GM18868 (cell line): ENCODE results near the gene ANKRD44.

Source experiments
- ATAC-seq: cut with Tn5 transposase; IDR thresholded peaks from one replicate; pipeline ENCODE4 v1.9.1; 2021; ENCODE audit warnings: mild to moderate bottlenecking, moderate library complexity; ENCODE audit not compliant: unreplicated experiment

Gene ANKRD44

DNA sequence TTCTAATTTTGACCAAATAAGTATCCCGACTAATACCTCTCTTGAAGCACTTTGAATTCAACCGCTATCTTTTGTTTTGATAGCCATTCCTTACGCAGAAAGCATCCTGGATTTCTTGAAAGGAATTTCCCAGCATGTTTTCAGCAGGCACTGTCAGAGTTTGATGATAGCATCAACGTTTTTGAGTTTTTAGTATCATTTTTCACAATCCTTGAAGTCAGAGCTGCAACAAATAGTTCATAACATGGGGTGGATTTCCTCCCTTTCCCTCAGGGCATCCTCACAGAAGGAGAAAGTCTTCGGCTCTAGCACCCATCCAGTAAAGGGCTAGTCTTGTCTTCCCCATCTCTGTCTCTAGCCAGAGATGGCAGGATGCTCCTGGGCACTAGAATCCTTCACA lies 46.2 kb downstream of the ANKRD44 start:
- no peak for ATAC-seq

DNA sequence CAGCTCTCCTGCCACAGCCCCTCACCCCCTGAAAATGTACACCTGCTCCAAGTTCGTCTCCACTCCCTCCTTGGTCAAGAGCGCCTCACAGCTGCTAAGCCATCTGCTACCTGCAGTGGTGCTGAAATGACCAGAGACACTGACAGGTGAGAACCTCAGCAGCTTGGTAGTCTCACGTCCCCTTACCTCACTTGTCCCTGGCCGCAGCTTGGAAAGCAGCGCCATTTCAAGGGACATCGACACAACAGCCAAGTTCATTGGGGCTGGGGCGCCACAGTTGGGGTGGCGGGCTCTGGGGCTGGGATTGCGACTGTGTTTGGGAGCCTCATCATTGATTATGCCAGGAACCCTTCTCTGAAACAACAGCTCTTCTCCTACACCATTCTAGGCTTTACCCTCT lies 47.5 kb downstream of the ANKRD44 start:
- no peak for ATAC-seq

DNA sequence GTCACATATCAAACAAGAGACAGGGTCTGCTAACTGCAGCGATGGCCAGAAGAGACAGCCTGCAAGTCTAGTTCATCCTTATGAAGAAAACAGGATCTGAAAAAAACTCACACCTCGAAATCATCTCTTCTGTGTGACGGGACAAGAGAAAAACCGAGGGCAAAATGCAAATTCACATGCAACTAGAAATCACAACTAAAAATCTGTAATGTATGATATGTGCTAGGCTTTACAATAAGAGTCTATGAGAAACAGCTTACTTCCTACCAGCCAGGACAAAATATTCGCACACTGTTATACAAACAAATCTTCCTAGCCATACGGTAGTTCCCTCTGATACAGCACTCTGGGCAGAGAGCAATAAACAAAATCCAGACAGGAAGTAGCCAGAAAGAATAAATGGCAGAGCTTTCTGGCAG lies 48.8 kb downstream of the ANKRD44 start:
- ATAC-seq = peak; percentile 69

DNA sequence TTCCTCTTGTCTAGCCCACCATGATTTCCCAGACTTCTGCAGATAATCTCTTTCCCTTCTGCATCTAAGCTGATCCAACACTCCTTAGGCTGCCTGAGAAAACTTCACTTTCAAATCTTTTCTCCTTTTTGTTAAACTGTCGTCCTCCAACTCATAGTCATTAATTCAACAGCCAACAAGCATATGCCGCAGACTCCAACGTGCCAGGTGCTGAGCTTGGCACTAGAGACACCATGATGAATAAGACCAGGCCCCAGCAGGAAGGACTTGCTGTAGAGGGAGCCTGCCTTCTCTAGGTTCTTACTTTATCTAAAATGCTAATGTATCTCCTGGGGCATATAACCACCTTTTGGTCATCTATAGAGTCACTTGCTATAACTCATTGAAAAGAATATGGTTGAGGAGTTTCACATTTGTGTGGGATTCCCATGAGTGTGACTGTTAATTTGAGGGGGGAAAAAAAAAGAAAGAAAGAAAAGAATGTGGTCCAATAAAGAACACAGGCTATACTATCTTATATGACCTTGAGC lies 51.0 kb downstream of the ANKRD44 start:
- no peak for ATAC-seq

DNA sequence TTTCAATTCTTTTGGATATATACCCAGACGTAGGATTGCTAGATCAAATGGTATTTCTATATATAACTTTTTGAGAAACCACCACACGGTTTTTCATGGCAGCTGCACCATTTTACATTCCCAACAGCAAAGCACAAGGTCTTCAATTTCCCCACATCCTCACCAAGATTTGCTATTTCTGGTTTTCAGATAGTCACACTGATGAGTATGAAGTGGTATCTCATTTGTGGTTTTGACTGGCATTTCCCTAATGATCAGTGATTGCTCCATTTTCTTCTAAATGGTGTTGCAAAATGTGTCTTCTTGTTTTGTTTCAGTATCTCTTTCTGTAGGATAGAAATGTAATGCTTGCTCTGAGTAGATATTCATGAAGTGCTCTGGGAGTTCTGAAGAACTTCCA lies 52.0 kb downstream of the ANKRD44 start:
- ATAC-seq = no peak

DNA sequence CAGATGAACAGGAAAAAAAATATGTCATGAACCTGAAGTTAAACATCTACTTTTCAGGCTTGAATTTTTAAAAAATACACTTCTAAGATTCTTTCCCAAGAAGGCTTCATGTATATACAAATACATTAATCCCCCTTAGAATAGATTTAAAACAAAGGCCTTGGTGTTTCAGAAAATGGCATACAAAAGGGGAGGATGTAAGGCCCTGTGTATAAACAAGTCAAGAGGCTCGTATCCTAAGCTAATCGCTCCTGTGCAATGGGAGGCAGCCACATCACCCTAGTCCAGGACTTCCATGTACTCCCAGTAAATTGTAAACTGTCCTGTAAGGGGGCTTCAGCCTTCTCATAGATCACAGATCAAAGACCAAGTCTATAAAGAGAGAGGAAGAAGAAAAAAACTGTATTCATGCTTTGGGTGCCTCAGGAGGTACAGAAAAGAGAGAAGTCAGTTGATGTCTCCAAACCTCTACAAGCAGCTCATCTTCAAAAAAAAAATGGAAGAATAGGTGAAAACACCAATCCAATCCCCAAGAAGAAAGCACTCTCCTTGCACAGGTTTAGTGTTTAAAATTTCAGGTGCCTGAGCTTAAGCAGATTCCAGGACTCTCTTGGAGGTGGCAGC lies 53.9 kb downstream of the ANKRD44 start:
- ATAC-seq = no peak

DNA sequence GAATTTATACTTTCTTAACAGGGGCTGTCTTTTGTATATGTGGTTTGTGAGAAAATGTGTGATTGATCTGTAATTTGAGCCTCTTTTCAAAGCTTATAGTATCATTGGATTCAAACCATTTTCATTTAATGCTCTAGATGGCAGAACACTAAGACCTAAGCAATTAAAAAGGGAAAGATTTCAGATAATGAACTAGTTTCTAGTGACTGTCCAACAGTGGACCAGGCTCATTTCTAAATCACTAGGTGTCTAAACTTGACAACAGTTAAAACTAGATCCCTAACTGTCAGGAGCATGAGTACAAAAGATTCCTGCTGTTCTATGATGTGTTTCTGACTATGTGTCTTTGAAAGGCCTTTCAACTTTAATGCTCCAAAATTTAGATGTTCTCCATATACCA lies 54.6 kb downstream of the ANKRD44 start:
- ATAC-seq = no peak

DNA sequence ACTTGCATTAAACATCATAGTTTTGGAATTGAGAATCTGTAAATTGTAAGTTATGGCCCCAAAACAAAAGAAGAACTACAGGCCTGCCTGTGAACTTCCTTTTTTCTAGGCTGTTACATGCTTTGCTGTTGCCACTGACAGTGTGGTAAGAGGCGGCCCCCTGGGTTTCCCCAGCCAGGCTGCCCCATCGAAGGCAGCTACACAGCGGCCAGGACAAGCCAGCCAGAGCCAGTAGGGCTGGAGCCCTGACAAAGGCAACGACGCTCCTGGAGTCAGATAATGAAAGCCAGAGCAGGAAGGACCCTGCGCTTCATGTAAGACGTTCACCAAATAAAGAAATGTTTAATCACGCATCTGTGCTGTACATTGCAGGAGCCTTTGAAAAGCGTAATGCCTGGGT lies 55.0 kb downstream of the ANKRD44 start:
- ATAC-seq = peak; percentile 96

DNA sequence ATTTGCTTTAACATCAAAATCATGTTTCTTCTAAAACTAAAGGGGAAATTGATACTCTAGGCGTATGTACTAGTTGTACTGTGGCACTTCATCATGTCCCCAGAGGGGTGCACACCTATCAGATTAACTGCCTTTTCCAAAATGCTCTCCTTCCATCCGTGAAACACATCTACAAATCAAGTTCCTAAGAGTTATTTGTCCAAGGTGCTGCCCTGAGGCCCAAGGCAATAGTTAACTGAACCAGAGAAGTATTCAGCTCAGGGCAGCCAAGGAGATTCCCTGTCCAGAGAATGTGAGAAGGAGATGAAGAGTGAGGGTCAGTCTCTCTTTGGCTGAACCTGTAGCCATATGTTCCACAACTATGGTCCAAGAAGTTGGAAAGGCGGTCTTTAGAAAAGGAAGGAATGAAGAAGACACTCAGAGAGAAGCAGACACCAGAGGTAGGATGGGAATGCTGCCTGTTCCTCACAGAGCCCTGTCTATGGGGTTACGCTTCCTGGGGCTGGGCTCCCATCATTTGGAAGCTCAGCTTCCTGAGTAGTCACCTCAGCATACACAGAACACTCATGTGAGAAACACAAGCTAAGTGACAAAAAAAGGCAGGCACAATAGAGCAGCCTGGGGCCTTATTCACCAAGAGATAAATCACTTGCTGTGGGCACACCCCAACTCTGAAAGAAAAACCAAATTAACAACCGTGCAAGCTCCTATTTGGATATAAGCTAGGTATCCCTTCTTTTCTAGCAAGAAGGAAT lies 55.6 kb downstream of the ANKRD44 start:
- ATAC-seq = peak; percentile 35

DNA sequence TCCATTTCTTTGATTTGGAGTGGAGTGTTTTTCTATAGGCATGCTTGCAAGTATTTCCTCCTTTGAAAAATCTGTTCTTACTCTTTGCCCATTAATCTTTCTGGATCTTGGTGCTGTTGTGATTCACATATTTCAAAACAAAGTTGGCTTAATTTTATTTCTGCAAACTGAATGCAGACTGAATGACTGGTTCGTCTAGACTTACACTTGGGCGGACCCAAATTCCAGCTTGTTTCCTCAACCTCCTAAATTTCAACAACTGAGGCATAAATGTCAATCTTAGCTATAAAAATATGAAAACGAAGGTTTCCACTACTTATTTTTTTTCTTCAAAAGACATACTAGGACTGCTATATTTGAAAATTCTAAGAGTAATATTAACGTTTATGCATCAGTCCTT lies 59.0 kb downstream of the ANKRD44 start:
- ATAC-seq = no peak

DNA sequence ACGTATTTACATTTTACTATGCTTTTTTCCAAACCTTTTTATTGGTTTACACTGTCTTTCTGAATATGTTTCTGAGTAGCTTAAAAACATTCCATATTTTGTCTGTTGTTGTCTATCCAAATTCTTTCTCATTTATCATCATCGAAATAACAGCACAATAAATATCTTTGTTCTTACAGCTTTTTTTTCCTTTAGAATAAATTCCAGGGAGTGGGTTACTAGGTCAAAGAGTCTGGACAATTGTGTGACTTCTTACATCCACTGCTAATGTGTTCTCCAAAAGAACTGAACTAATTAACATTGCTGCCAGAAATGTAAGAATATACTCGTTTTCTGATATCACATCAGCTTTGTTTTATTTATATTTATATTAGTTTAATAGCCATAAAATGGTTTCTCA lies 59.4 kb downstream of the ANKRD44 start:
- no peak for ATAC-seq

DNA sequence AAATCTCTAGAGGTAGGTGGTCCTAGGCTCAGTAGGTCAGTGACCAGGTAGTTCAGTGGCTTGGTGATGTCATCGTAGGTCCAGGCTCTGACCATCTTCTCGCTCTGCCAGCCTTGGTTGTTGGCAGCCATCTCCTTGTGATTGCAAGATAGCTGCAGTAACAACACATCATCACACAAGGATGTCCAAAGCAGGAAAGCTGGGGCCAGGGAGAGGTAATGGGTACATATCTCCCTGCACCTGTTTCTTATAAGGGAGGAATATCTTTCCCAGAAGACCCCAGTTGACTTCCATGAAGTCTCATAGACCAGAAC lies 60.5 kb downstream of the ANKRD44 start:
- no peak for ATAC-seq

DNA sequence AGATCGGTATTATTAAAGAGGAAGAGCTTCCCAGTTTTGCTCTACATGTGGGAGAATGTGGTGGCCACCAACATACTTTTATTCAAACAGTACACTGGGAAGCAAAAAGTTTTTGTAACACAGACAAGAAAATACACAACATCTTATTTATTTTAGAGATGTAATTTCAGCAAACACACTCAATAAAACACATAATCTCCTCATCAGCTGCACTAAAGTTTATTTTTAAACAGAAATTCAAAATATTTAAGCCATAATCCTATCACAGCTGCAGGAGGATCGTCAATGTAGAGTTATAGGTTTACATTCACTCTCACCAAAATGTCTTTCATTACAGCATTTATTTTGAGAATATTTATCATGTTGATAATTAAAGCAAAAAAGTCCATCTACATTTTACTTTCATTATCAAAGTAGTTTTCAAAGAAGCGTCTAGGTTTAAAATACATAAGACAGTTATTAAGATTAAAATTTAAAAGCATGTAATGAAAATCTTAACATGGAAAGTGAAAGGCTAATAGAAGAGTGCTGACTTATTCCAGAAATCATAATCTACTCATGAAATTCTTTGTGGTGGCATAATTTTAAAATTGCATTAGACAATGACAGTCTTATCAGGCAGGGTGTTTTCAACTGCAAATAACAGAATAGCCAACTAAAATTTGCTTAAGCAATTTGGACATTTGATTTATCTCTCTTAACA lies 61.0 kb downstream of the ANKRD44 start:
- no peak for ATAC-seq

DNA sequence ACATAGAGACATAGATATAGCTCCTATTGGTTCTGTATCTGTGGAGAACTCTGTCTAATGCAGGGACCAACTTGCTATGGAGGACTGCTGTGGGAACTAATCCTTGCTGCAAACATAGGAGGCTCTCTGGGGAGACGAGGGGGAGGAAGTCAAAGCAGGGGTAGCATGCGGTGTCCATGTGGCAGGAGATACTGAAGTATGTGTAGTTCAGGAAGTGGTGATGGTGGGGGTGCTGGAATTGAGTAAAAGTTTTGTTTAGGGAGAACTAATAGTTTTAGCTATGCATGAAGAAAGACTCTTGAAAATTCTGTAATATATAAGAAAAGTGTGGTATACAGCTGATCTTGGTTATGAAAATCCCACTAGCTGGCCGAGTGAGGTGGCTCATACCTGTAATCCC lies 62.0 kb downstream of the ANKRD44 start:
- peak; percentile 60 for ATAC-seq

DNA sequence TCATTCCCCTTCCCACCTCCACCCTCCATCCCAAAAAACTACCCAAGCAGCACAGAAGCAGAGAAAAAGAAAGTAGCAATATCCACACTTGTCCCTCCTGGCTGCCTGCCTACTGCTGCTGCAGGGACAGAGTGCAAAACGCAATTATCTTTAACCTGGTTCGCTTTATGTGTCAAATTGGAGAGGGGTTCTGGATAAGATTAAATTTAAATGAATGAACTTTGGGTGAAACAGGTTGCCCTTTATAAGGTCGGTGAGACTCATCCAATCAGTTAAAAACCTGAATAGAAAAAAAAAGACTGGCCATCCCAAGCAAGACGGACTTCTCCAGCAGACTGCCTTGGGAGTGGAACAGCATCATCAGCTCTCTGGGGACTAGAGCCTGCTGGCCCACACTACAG lies 62.6 kb downstream of the ANKRD44 start:
- ATAC-seq = no peak

DNA sequence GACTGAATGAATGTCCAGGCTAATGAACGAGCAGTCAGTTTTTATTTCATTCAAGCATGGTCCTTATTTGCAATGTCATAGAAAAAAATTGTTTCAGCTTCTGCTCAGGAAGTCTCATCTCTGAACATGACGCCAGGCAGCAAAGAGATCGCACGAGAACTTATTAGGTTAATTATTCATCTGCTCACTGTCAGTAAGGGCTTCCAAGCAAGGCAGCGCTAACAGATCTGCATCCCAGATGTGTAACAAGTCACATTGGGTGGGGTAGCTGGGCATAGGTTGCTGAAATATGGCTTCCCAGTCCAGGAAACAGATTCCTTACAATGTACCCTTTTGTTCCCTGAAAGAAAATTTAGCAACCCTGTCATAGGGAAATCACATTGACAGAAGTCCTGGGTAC lies 63.5 kb downstream of the ANKRD44 start:
- ATAC-seq = no peak

DNA sequence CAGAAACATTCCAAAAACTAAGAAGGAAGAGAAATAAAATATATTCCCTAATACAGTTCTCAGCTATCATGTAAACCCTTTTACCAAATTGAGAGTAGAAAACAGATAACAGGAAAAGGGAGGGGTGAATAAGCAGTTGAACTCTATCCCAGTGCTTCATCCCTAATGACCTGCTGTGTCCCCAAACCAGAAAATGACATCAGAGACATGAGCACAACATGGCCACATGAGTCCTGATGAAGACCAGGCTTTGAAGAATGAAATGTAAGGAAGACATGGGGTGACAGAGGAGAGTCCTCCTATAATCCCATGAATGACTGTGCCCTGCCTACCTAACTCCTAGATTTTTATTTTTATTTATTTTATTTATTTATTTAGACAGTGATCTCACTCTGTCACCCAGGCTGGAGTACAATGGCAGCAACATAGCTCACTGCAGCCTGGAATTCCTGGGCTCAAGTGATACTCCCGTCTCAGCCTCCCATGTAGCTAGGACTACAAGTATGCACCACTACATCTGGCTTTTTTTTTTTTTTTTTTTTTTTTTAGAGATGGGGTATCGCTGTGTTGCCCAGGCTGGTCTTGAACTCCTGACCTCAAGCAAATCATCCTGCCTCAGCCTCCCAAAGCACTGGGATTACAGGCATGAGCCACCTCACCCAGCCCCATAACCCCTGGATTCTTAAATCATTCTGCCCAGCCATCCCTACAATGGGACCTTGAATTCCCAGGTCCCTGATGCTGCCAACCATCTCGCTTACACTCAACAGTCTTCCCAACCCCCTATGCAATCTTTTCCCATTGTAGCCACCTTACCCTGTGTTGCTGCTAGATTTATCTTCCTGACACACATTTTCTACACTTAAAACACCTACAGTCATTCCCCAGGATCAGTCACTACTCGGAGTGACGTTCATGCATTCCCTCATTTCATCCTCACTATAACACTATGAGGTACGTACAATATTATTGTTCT lies 64.5 kb downstream of the ANKRD44 start:
- ATAC-seq = no peak

DNA sequence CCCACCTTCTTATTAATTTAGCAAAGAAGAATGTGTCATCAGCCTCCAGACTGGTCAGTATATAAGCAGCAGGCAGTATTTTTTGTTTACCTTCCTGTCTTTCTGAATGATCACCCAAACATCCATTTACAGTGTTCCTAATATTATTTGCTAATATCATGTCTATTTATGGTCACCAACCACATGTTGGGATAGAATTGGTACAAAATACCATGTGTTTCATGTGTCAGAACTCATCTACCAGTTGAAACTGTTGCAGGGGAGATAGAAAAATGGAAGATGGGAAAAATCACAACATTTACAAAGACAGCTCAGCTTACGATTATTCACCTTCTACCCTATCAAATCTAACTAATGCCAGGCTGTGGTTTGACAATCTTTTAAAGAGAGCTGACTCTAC lies 66.2 kb downstream of the ANKRD44 start:
- no peak for ATAC-seq

DNA sequence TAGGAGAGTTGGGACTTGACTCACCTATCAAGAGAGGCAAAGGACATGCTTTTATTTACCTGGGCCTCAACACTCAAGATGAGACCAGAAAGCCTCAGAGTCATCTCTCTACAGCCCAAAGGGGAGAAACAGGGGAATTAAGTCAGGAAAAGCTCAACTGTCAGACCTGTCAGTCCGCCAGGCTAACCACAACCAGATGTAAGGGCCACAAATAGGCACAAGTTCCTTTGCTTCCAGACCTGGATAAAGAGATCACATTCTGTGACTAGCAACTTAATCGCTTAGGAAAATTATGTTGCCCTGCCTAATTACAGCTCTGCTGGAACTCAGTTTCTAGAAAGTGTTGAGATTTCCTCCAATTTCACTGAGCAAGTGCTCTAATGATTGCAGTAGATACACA lies 67.9 kb downstream of the ANKRD44 start:
- ATAC-seq = no peak

DNA sequence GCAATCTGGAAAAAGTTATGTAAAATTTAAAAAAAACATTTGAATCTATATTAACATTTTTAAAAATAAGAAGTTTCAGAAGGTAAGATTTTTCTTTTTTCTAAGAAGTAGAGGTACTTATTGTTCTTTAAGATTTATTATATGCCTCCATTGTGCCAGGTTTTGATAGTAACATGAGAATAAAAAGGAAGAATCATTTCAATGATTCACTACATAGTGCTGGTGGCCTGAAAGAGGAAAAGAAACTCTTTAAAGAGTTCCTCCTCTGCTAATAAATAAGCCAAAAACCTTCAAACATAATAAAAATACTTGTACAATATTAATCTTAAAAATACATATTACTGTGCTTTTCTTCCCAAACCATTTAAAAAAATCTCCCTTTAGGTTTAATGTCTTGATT lies 69.0 kb downstream of the ANKRD44 start:
- no peak for ATAC-seq

DNA sequence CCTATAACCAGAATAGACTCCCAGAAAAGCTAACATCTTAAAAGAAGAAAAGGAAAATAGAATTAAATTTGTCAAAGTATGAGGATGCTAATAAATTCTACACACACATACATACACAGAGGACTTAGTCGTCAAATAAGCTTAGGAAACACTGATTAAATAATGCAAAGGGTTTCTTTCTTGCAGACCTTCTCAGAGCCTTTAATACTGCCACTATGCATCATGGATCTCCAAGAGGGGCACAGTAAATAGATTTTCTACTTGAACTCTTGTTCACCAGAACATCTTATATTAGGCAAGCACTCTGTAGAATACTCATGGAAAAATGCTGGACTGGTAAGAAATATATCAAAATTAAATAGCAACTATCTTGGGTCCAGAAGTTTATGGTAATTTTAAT lies 69.4 kb downstream of the ANKRD44 start:
- ATAC-seq = no peak
